Caco-2 (cell line): ENCODE measurements around the gene MRPS6. TPM values are rescaled to one million over a fixed set of nuclear protein-coding genes. Genes with fewer than 3 reads are reported as not detected.

Source experiments
- BruUV-seq: library from RNA; stranded (reverse); fragments of 400-500 nt; replicated peaks from 2 replicates; lab custom pipeline; 2021; lab: Mats Ljungman, UMichigan
- CTCF ChIA-PET: fragments of 300-600 bp; sonication (Branson Sonifier 250); formaldehyde crosslinking; loops from one replicate; lab custom pipeline; 2022; ENCODE audit warnings: antibody characterized with exemption; lab: Charles Lee
- POLR2A ChIA-PET: fragments of 300-600 bp; sonication (Branson Sonifier 250); formaldehyde crosslinking; loops from one replicate; lab custom pipeline; 2022; ENCODE audit warnings: antibody characterized with exemption; lab: Charles Lee
- DNase-seq, 2 experiments: peaks; one replicate each; pipeline versions ENCODE4 v3.0.0 to v3.0.0-alpha.2; 2020 to 2022
- H3K27me3 ChIP-seq: replicated peaks from 2 replicates; pipeline ENCODE4 v1.6.0; 2011; ENCODE audit warnings: low read length; ENCODE audit not compliant: control insufficient read depth, insufficient read depth
- H3K36me3 ChIP-seq: 2 replicates; pipeline ENCODE4 v1.5.1; 2011; ENCODE audit warnings: low read length; ENCODE audit not compliant: control insufficient read depth, insufficient read depth
- H3K4me1 ChIP-seq: fragments of 250-450 bp; sonication (Bioruptor Pico); 2 replicates; pipeline ENCODE4 v1.5.1; 2020; ENCODE audit warnings: mild to moderate bottlenecking
- H3K4me3 ChIP-seq: 2 replicates; pipeline ENCODE4 v1.5.1; 2011; ENCODE audit warnings: low read depth, mild to moderate bottlenecking, control low read depth, low read length
- H3K9me3 ChIP-seq: fragments of 250-450 bp; sonication (Bioruptor Pico); 2 replicates; pipeline ENCODE4 v1.5.1; 2020; ENCODE audit warnings: mild to moderate bottlenecking, moderate library complexity
- H3K27ac Mint-ChIP-seq: one replicate; pipeline ENCODE4 v1.8.0; 2022; ENCODE audit warnings: mixed read lengths; ENCODE audit not compliant: unreplicated experiment
- H3K27me3 Mint-ChIP-seq: one replicate; pipeline ENCODE4 v1.8.0; 2022; ENCODE audit warnings: mixed read lengths; ENCODE audit not compliant: insufficient read depth, unreplicated experiment
- H3K36me3 Mint-ChIP-seq: one replicate; pipeline ENCODE4 v1.8.0; 2022; ENCODE audit warnings: mild to moderate bottlenecking, mixed read lengths; ENCODE audit not compliant: insufficient read depth, unreplicated experiment
- H3K4me1 Mint-ChIP-seq: one replicate; pipeline ENCODE4 v1.8.0; 2022; ENCODE audit warnings: low read depth, mixed read lengths; ENCODE audit not compliant: unreplicated experiment
- H3K4me3 Mint-ChIP-seq: one replicate; pipeline ENCODE4 v1.8.0; 2022; ENCODE audit warnings: mild to moderate bottlenecking, moderate library complexity, mixed read lengths; ENCODE audit not compliant: unreplicated experiment
- H3K9me3 Mint-ChIP-seq: one replicate; pipeline ENCODE4 v1.8.0; 2022; ENCODE audit warnings: mixed read lengths; ENCODE audit not compliant: unreplicated experiment
- CTCF ChIP-seq, 2 experiments: fragments of 200-600 bp in 1 of 2; IDR thresholded peaks; 1 replicate in 1 of 2; 2 replicates in 1 of 2; pipeline versions ENCODE4 v1.5.1 to v1.8.0; 2011 to 2022; ENCODE audit warnings: antibody characterized with exemption in 1 of 2, control low read depth in 1 of 2, inconsistent platforms in 1 of 2, low read depth in 1 of 2, low read length in 1 of 2, mild to moderate bottlenecking in 1 of 2, moderate library complexity in 1 of 2; ENCODE audit not compliant: insufficient read depth in 1 of 2, severe bottlenecking in 1 of 2, unreplicated experiment in 1 of 2
- intact Hi-C: fragments of 100-400 bp; cut with micrococcal nuclease; formaldehyde crosslinking; loops from one replicate; pipeline ENCODE4 v1.10.0; 2022; ENCODE audit not compliant: unreplicated experiment
- total RNA-seq: library from RNA; stranded (reverse); gene quantifications from 2 replicates; pipeline ENCODE4 v1.2.3, GENCODE V29; 2022

Gene MRPS6
- total RNA-seq, 1 experiment from 2014 or later = 104 TPM

DNA sequence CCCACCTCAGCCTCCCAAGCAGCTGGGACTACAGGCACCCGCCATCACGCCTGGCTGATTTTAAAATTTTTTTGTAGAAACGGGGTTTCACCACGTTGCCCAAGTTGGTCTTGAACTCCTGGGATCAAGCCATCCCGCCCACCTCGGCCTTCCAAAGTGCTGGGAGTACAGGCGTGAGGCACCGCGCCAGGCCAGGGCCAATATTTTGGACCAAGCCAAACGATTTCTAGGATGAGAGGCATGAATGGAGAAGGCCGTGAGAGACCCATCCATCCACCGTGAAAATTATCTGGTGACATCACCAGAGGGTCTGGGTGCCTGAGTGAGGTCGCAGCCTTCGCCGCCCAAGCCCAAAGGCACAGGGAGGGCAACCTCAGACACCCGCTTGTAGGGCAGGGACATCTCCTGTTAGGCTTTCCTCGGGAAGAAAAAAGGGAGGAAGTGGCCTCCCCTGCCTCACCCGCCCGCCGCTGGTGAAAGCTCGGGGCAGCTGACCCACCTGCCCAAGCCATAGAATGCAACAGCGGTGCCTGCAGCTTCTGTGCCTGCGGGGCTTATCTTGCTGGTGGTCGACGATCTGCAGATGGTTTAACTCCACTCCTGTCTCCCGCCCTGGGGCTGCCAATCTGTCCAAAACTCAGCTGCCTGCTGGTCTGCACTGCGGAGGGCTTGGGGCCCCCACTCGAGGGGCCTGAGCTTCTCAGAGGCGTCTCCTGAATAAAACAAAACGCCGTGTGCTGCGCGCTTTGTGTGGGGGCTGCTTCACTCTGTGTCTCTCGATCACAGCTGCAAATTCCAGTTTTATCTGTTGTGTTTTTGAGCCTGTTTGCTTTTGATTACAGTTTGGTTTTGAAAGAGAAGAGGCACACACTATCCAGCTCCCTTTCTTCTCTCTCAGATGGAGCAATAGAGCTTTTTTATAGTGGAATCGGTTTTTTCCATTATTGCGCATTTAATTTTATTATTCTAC is 85.8 kb downstream of the MRPS6 start:
- H3K36me3 ChIP-seq = no peaks in the 10 kb centered on the region
- no peak overlapping the region for H3K4me3 ChIP-seq
- DNase-seq = no peak
- peaks cover 12% of the 10 kb centered on the region for H3K36me3 Mint-ChIP-seq
- H3K9me3 ChIP-seq = 0 out of 2 replicates have a peak, but pooled peaks cover 8% of the 10 kb centered on the region
- H3K4me1 ChIP-seq = no peaks in the 10 kb centered on the region
- no peaks in the 10 kb centered on the region for H3K4me1 Mint-ChIP-seq
- H3K27me3 ChIP-seq = no peaks in the 10 kb centered on the region
- no peaks in the 10 kb centered on the region for H3K27me3 Mint-ChIP-seq
- CTCF ChIA-PET = no interaction called here
- TF ChIP-seq CTCF (IDR thresholded peaks at IDR 0.05; ENCODE audit: insufficient read depth in 1 of 2, low read depth in 1 of 2, low read length in 1 of 2, severe bottlenecking in 1 of 2, unreplicated experiment in 1 of 2) = no peak
- H3K4me3 Mint-ChIP-seq = no peak overlapping the region
- BruUV-seq = no TSS peak
- intact Hi-C loops = no loop called here
- no peak overlapping the region for H3K27ac Mint-ChIP-seq
- POLR2A ChIA-PET = no interaction called here
- peaks cover 25% of the 10 kb centered on the region for H3K9me3 Mint-ChIP-seq

DNA sequence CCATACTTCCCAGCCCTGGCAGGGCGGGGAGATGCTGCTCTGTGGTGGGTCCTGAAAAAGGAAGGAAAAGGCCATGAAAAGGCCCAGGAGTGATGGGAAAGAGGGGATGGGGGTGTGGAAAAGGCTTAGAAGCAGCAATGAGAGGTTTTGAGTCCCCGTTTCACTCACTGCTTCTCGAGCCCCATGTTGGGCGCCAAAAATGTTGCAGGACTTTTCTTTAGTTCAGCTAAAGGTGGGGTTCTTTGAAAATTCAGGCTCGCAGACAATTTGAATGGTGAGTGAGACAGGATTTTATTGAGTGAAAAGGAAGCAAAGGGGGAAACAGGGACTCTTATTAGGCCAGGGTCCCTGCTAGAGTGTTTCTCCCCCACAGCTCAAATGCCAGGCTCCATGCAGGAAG is 93.1 kb downstream of the MRPS6 start:
- Histone ChIP-seq H3K9me3 (peaks cover 49% of the 10 kb centered on the region), H3K4me1 (no peaks in the 10 kb centered on the region), H3K36me3 (no peaks in the 10 kb centered on the region; the same call in 1 of the 2 replicates), H3K27me3 (no peaks in the 10 kb centered on the region), H3K4me3 (no peak overlapping the region)
- no peak overlapping the region for H3K27ac Mint-ChIP-seq
- no peak overlapping the region for H3K4me3 Mint-ChIP-seq
- POLR2A ChIA-PET = interaction anchor here (0.6 kb wide), 1 partner anchor 219 kb away, joined by 6 read pairs; no protein-coding TSS in a partner anchor
- H3K36me3 Mint-ChIP-seq = peaks cover 21% of the 10 kb centered on the region
- intact Hi-C loops = no loop called here
- no peak for TF ChIP-seq CTCF (IDR thresholded peaks at IDR 0.05; ENCODE audit: insufficient read depth in 1 of 2, low read depth in 1 of 2, low read length in 1 of 2, severe bottlenecking in 1 of 2, unreplicated experiment in 1 of 2)
- no TSS peak for BruUV-seq
- peaks cover 43% of the 10 kb centered on the region for H3K9me3 Mint-ChIP-seq
- DNase-seq = peak in 1 of 2 experiments; percentile 27
- no peaks in the 10 kb centered on the region for H3K27me3 Mint-ChIP-seq
- CTCF ChIA-PET = no interaction called here
- no peaks in the 10 kb centered on the region for H3K4me1 Mint-ChIP-seq

DNA sequence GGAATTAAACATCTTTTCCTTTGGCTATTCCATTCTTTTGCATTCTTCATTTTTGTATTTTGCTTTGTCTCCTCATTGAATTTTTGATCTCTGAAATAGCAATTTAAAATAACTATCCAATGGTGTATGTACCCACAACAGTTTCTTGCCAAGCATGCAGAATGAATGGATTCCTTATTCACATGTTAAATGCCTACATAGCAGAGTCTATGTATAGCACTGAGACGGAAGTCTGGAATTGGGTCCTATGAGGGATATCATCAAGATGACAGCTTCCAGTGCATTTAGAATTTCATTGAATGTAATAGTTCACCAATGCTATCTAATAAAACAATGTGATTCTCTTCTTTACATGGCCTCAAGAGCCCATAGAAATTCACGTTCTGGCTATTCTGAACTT is 97.5 kb downstream of the MRPS6 start:
- H3K36me3 ChIP-seq = no peaks in the 10 kb centered on the region
- Mint-ChIP-seq H3K4me1 (no peaks in the 10 kb centered on the region), H3K27ac (no peak overlapping the region), H3K36me3 (peaks cover 21% of the 10 kb centered on the region), H3K4me3 (no peak overlapping the region), H3K27me3 (no peaks in the 10 kb centered on the region), H3K9me3 (peaks cover 58% of the 10 kb centered on the region)
- no peaks in the 10 kb centered on the region for H3K4me1 ChIP-seq
- DNase-seq = no peak
- no peaks in the 10 kb centered on the region for H3K27me3 ChIP-seq
- CTCF ChIA-PET = no interaction called here
- peaks cover 38% of the 10 kb centered on the region for H3K9me3 ChIP-seq
- intact Hi-C loops = no loop called here
- POLR2A ChIA-PET = no interaction called here
- no peak for TF ChIP-seq CTCF (IDR thresholded peaks at IDR 0.05; ENCODE audit: insufficient read depth in 1 of 2, low read depth in 1 of 2, low read length in 1 of 2, severe bottlenecking in 1 of 2, unreplicated experiment in 1 of 2)
- BruUV-seq = no TSS peak
- no peak overlapping the region for H3K4me3 ChIP-seq
